Left lung (tissue), 10 donors: ENCODE results near the gene UCHL5. TPM values are rescaled to one million over a fixed set of nuclear protein-coding genes. Genes with fewer than 3 reads are reported as not detected.
"Not testable (repeated sequence)": the region's sequence is repeated elsewhere in the genome, so short reads cannot be mapped to it uniquely, and the experiment has no call there.

Experiments
- ATAC-seq: fragments of 200-7000 bp; cut with Tn5 transposase; one replicate; pipeline ENCODE4 v1.9.1; 2020; ENCODE audit warnings: moderate library complexity
- DNase-seq, 4 donors: peaks; one replicate each; pipeline ENCODE4 v3.0.0-alpha.2; 2013 to 2020
- H3K27ac ChIP-seq, 2 donors: fragments of 200-600 bp; sonication (generic) in 1 of 2; one replicate each; pipeline versions ENCODE4 v1.5.0 to v1.8.0; 2020 to 2021
- H3K27me3 ChIP-seq, 2 donors: fragments of 200-600 bp; sonication (generic) in 1 of 2; one replicate each; pipeline versions ENCODE4 v1.5.0 to v1.8.0; 2020 to 2021
- H3K36me3 ChIP-seq, 2 donors: fragments of 200-600 bp; sonication (generic) in 1 of 2; one replicate each; pipeline versions ENCODE4 v1.5.0 to v1.8.0; 2020 to 2021
- H3K4me1 ChIP-seq, 2 donors: fragments of 200-600 bp; one replicate each; pipeline ENCODE4 v1.8.0; 2021
- H3K4me3 ChIP-seq, 2 donors: fragments of 200-600 bp; sonication (generic) in 1 of 2; one replicate each; pipeline versions ENCODE4 v1.5.0 to v1.8.0; 2020 to 2021; ENCODE audit warnings: mild to moderate bottlenecking in 1 of 2
- H3K9me3 ChIP-seq, 2 donors: fragments of 200-600 bp; sonication (generic) in 1 of 2; one replicate each; pipeline versions ENCODE4 v1.5.0 to v1.8.0; 2020 to 2021
- CTCF ChIP-seq, 2 donors: fragments of 200-600 bp; sonication (generic) in 1 of 2; IDR thresholded peaks; one replicate each; pipeline versions ENCODE4 v1.5.0 to v1.8.0; 2021; ENCODE audit warnings: antibody characterized with exemption in 2 of 2
- intact Hi-C, 2 donors: fragments of 100-400 bp; cut with DNase I; formaldehyde crosslinking; loops; one replicate each; pipeline versions ENCODE4 v1.11.2 to v1.14.2; 2022
- polyA plus RNA-seq, 6 donors: library from polyadenylated mRNA; unstranded; fragments of 120-200 nt; gene quantifications; one replicate each; pipeline ENCODE4 v1.2.1, GENCODE V29; 2013; ENCODE audit not compliant: insufficient read length in 6 of 6
- total RNA-seq, 2 donors: library from RNA; stranded (reverse); fragmentation: NEBNext Ultra II Directional; extraction: Animal tissue kit (Norgen Biotek cat#: 25700); gene quantifications; one replicate each; pipeline ENCODE4 v1.2.1, GENCODE V29; 2021
- donor health status: DM: no; HTN: yes; CAD: no.
- donor health status: DM: no; HTN: no; CAD: no.

Gene UCHL5
- total and polyA plus RNA-seq, 8 donors, result 27.9 to 48.7 (median 44.5) TPM

GRCh38 chr1:192993426-192994085 lies 65.6 kb downstream of the UCHL5 start:
- no peak for DNase-seq
- Histone ChIP-seq H3K36me3 (peaks cover 0 to 5% of the 10 kb centered on the region in 2 donors), H3K4me1 (no peaks in the 10 kb centered on the region), H3K27ac (no peak overlapping the region), H3K4me3 (no peak overlapping the region), H3K27me3 (no peaks in the 10 kb centered on the region), H3K9me3 (no peaks in the 10 kb centered on the region)
- no peak for ATAC-seq
- intact Hi-C loops, result no loop called here
- TF ChIP-seq CTCF (IDR thresholded peaks at IDR 0.05), result no peak

GRCh38 chr1:192986748-192987334 lies 72.3 kb downstream of the UCHL5 start:
- H3K4me3 ChIP-seq, H3K4me1 ChIP-seq, intact Hi-C loops, H3K9me3 ChIP-seq, ATAC-seq, H3K27me3 ChIP-seq, H3K36me3 ChIP-seq, H3K27ac ChIP-seq: not testable (repeated sequence)
- DNase-seq, result peak in 1 of 4 donors; percentile 61

GRCh38 chr1:192986110-192986747 lies 72.9 kb downstream of the UCHL5 start:
- intact Hi-C loops, result no loop called here
- no peaks in the 10 kb centered on the region for H3K9me3 ChIP-seq
- no peak overlapping the region for H3K4me3 ChIP-seq
- TF ChIP-seq CTCF (IDR thresholded peaks at IDR 0.05), result no peak
- H3K4me1 ChIP-seq, result no peaks in the 10 kb centered on the region
- DNase-seq (no peak), ATAC-seq (peak; percentile 18)
- no peaks in the 10 kb centered on the region for H3K36me3 ChIP-seq
- H3K27me3 ChIP-seq, result no peaks in the 10 kb centered on the region
- no peak overlapping the region for H3K27ac ChIP-seq

GRCh38 chr1:192984080-192984479 lies 75.1 kb downstream of the UCHL5 start:
- H3K27ac ChIP-seq, result peak overlapping the region in 1 of 2 donors; percentile 43
- ATAC-seq (no peak), DNase-seq (no peak)
- H3K36me3 ChIP-seq, result no peaks in the 10 kb centered on the region
- no peak overlapping the region for H3K4me3 ChIP-seq
- no peaks in the 10 kb centered on the region for H3K4me1 ChIP-seq
- intact Hi-C loops, result no loop called here
- H3K9me3 ChIP-seq, result no peaks in the 10 kb centered on the region
- no peaks in the 10 kb centered on the region for H3K27me3 ChIP-seq
- TF ChIP-seq CTCF (IDR thresholded peaks at IDR 0.05), result no peak

- intact Hi-C loops, result no loop called here
- TF ChIP-seq CTCF (IDR thresholded peaks at IDR 0.05), result no peak
- no peaks in the 10 kb centered on the region for H3K4me1 ChIP-seq
- no peak for DNase-seq
- no peaks in the 10 kb centered on the region for H3K36me3 ChIP-seq
- H3K4me3 ChIP-seq, result no peak overlapping the region
- no peaks in the 10 kb centered on the region for H3K27me3 ChIP-seq
- H3K9me3 ChIP-seq, result no peaks in the 10 kb centered on the region
- ATAC-seq, result no peak
- no peak overlapping the region for H3K27ac ChIP-seq
Observed at GRCh38 chr1:192983349-192983980, 75.7 kb downstream of the UCHL5 start.
